Measurements from ENCODE around the gene PIP5K1B. TPM values are rescaled to one million over a fixed set of nuclear protein-coding genes. Genes with fewer than 3 reads are reported as not detected.
A peak's percentile ranks its signal among the peaks of the same experiment; 100 is the strongest.

Gene PIP5K1B
- polyA plus RNA-seq, 1 donor (not counting 4 experiments of a cell fraction or from before 2014, with no cell fraction given) = not detected

GRCh38 chr9:69009708-69010107, 304.7 kb downstream of the PIP5K1B start:
- DNase-seq (ENCODE audit: low read depth, low spot score) = no peak
- H3K9me1 ChIP-seq (ENCODE audit: control insufficient read depth, extremely low read depth, insufficient read depth, low read length) = no peaks in the 10 kb centered on the region
- no peaks in the 10 kb centered on the region for H3K9me3 ChIP-seq (ENCODE audit: control insufficient read depth, low read depth, low read length)
- no peak overlapping the region for H3K4me3 ChIP-seq (ENCODE audit: control insufficient read depth in 2 of 3, extremely low read depth in 1 of 3, insufficient read depth in 2 of 3, low read depth in 1 of 3, low read length in 3 of 3)
- TF ChIP-seq CTCF (optimal IDR thresholded peaks at IDR 0.05 in 1 of 3, IDR thresholded peaks at IDR 0.05 in 1 of 3, conservative IDR thresholded peaks at IDR 0.05 in 1 of 3; ENCODE audit: extremely low read depth in 1 of 3, insufficient read depth in 2 of 3, low read length in 3 of 3) = no peak
- no peak for TF ChIP-seq EZH2 (IDR thresholded peaks at IDR 0.05; ENCODE audit: low read length)
- no peak overlapping the region for H3K27ac ChIP-seq (ENCODE audit: control insufficient read depth, insufficient read depth, low read length)
- H3K9ac ChIP-seq (ENCODE audit: control insufficient read depth, extremely low read depth, insufficient read depth, low read length) = no peak overlapping the region
- no peaks in the 10 kb centered on the region for H3K36me3 ChIP-seq (ENCODE audit: control insufficient read depth in 2 of 2, extremely low read depth in 1 of 2, insufficient read depth in 2 of 2, low read length in 2 of 2)
- no peaks in the 10 kb centered on the region for H4K20me1 ChIP-seq (ENCODE audit: control insufficient read depth, extremely low read depth, insufficient read depth, low read length)
- dilution Hi-C loops (cut with MboI; ENCODE audit: extremely low pct_ligation_motif_present, low sequenced_read_pairs) = no loop called here
- peaks cover 6% of the 10 kb centered on the region for H3K4me1 ChIP-seq (ENCODE audit: control insufficient read depth, extremely low read depth, insufficient read depth, low read length)
- FAIRE-seq = peak; percentile 23
- no peak overlapping the region for H3K4me2 ChIP-seq (ENCODE audit: control insufficient read depth, extremely low read depth, insufficient read depth, low read depth, low read length)
- H3K79me2 ChIP-seq (ENCODE audit: control insufficient read depth, insufficient read depth, low read length) = no peaks in the 10 kb centered on the region
- H2AFZ ChIP-seq (ENCODE audit: control insufficient read depth, low read length) = no peak overlapping the region
- H3K27me3 ChIP-seq (ENCODE audit: control insufficient read depth, extremely low read depth, insufficient read depth, low read length) = no peaks in the 10 kb centered on the region

GRCh38 chr9:69012696-69013381, 307.8 kb downstream of the PIP5K1B start:
- Histone ChIP-seq H3K4me3 (ENCODE audit: control insufficient read depth in 2 of 3, extremely low read depth in 1 of 3, insufficient read depth in 2 of 3, low read depth in 1 of 3, low read length in 3 of 3) (no peak overlapping the region), H3K27ac (ENCODE audit: control insufficient read depth, insufficient read depth, low read length) (no peak overlapping the region), H3K9ac (ENCODE audit: control insufficient read depth, extremely low read depth, insufficient read depth, low read length) (no peak overlapping the region), H3K9me1 (ENCODE audit: control insufficient read depth, extremely low read depth, insufficient read depth, low read length) (no peaks in the 10 kb centered on the region), H4K20me1 (ENCODE audit: control insufficient read depth, extremely low read depth, insufficient read depth, low read length) (no peaks in the 10 kb centered on the region), H3K9me3 (ENCODE audit: control insufficient read depth, low read depth, low read length) (no peaks in the 10 kb centered on the region), H3K27me3 (ENCODE audit: control insufficient read depth, extremely low read depth, insufficient read depth, low read length) (no peaks in the 10 kb centered on the region), H3K36me3 (ENCODE audit: control insufficient read depth in 2 of 2, extremely low read depth in 1 of 2, insufficient read depth in 2 of 2, low read length in 2 of 2) (no peaks in the 10 kb centered on the region), H3K79me2 (ENCODE audit: control insufficient read depth, insufficient read depth, low read length) (no peaks in the 10 kb centered on the region), H3K4me2 (ENCODE audit: control insufficient read depth, extremely low read depth, insufficient read depth, low read depth, low read length) (no peak overlapping the region), H3K4me1 (ENCODE audit: control insufficient read depth, extremely low read depth, insufficient read depth, low read length) (peaks cover 6% of the 10 kb centered on the region), H2AFZ (ENCODE audit: control insufficient read depth, low read length) (no peak overlapping the region)
- DNase-seq (ENCODE audit: low read depth, low spot score) (no peak), FAIRE-seq (no peak)
- TF ChIP-seq EZH2 (IDR thresholded peaks at IDR 0.05; ENCODE audit: low read length) = no peak
- TF ChIP-seq CTCF (optimal IDR thresholded peaks at IDR 0.05 in 1 of 3, IDR thresholded peaks at IDR 0.05 in 1 of 3, conservative IDR thresholded peaks at IDR 0.05 in 1 of 3; ENCODE audit: extremely low read depth in 1 of 3, insufficient read depth in 2 of 3, low read length in 3 of 3) = no peak
- dilution Hi-C loops (cut with MboI; ENCODE audit: extremely low pct_ligation_motif_present, low sequenced_read_pairs) = no loop called here
